Measurements from ENCODE around the gene MYCBP2.

Gene MYCBP2

DNA sequence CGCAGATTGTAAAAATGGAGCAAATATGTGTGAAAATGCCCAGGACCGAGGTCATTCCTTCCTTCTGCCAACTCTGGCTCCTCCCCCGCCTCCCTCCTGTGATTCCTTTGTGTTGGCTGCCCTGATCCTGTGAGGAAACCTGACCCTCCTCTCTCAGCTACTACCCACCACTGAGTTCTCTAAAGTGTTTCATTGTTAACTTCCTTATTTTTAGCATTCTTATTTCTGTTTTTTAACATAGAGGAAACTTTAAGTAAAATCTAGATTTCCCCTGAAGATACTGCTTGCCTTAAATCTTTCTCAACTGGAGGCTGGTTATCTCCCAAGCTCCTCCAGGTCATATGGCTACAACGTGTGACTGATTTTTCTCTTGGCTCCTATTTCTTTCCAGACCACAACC, 278.2 kb downstream of the MYCBP2 start:
- Histone ChIP-seq H2BK15ac (ENCODE audit: low read depth, poor library complexity, severe bottlenecking) (no peak overlapping the region), H3K14ac (ENCODE audit: low read length in 2 of 2) (no peak overlapping the region), H3K9ac (ENCODE audit: low read length) (no peak overlapping the region), H2AFZ (ENCODE audit: low read depth, low read length) (no peak overlapping the region), H2BK12ac (ENCODE audit: low read length in 2 of 2) (no peak overlapping the region), H3K4me2 (ENCODE audit: low read length, poor library complexity, severe bottlenecking) (no peak overlapping the region), H3K23ac (ENCODE audit: low read length in 2 of 2) (no peak overlapping the region), H3K4ac (ENCODE audit: low read depth in 1 of 2, low read length in 2 of 2) (no peak overlapping the region), H2BK5ac (ENCODE audit: low read depth, low read length, poor library complexity, severe bottlenecking) (no peak overlapping the region), H3K27ac (ENCODE audit: low read length, poor library complexity, severe bottlenecking) (no peak overlapping the region), H2AK5ac (ENCODE audit: low read length, severe bottlenecking) (no peak overlapping the region), H4K91ac (ENCODE audit: low read length) (no peak overlapping the region), H3K4me3 (ENCODE audit: insufficient read depth in 1 of 2, low read depth in 1 of 2, low read length in 2 of 2) (no peak overlapping the region), H3K27me3 (ENCODE audit: control insufficient read depth in 1 of 2, insufficient read depth in 1 of 2, low read length in 2 of 2) (no peaks in the 10 kb centered on the region), H3K79me1 (replicated peaks; ENCODE audit: low read length, poor library complexity, severe bottlenecking) (no peaks in the 10 kb centered on the region), H4K8ac (ENCODE audit: low read length) (no peak overlapping the region), H3K9me3 (ENCODE audit: control insufficient read depth, low read length) (no peaks in the 10 kb centered on the region), H2BK120ac (ENCODE audit: low read depth, low read length) (no peak overlapping the region), H3K4me1 (ENCODE audit: control insufficient read depth, insufficient read depth, low read depth, low read length) (no peaks in the 10 kb centered on the region), H3K18ac (ENCODE audit: low read depth in 1 of 2, low read length in 2 of 2) (no peak overlapping the region), H3K36me3 (ENCODE audit: control insufficient read depth in 1 of 2, insufficient read depth in 2 of 2, low read depth in 1 of 2, low read length in 2 of 2) (peaks cover 14 to 90% of the 10 kb centered on the region in 2 experiments)
- WGBS = 72% methylated on average over 4 of the region's 4 CpGs
- DNase-seq = no peak

DNA sequence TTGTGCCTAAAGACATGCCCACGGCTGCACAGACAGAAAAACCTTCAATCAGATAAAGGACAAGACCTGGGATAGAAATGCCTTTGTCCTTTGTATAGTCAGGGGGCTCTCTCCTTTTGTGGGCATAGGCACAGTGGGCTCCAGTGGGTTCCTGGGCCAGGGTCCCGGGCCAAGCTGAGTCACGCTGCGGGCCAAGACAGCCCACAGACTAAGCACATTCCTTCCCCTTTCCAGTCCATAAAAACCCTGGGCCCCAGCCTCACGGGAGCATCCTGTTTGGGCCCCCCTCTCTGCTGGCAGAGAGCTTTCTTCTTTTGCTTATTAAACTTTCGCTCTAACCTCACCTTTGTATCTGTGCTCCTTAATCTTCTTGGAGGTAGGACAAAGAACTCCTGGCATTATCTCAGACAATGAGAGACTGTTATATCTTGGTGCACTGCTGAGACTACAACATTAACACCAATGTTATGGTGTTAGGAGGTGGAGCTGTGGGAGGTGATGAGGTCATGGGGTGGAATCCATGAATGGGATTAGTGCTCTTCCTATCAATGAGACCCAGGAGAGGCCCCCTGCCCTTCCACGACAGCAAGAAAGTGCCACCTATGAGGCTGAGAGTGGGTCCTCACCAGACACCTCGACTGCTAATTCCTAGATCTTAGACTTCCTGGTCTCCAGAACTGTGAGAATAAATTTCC, 279.1 kb downstream of the MYCBP2 start:
- no peak overlapping the region for H2AFZ ChIP-seq (ENCODE audit: low read depth, low read length)
- no peak overlapping the region for H4K91ac ChIP-seq (ENCODE audit: low read length)
- 70% methylated on average over 8 of the region's 8 CpGs for WGBS

DNA sequence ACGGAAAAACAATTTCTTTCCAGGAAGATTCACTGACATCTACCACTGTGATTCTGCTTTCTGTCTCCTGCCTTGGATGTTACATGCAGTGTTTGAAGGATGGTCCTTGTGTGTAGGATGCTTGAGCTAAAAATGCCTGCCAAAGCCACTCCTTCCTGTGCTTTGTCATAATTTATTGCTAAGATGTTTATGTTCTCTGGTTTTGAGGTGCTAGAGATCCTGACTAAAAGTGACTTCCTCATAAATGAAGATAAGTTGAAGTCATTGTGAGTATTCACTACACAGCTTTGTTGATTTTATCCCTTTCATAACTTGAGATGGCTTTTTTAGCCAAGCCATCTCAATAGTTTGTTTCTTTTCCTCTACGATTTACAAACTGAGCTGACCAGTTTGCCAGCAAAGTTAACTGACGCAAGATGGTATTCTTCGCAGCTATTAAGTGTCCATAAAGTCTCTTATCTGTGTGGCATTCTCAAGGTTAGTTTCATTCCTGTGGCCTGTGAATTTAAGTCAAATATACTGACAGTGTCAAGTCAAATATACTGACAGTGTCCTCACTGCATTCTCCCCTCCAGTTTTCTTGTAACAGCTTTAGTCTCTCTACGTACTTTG, 284.2 kb downstream of the MYCBP2 start:
- no peak overlapping the region for H3K4ac ChIP-seq (ENCODE audit: low read depth in 1 of 2, low read length in 2 of 2)
- H4K91ac ChIP-seq (ENCODE audit: low read length) = no peak overlapping the region
- H2BK12ac ChIP-seq (ENCODE audit: low read length in 2 of 2) = no peak overlapping the region
- no peak overlapping the region for H3K4me2 ChIP-seq (ENCODE audit: low read length, poor library complexity, severe bottlenecking)
- H3K14ac ChIP-seq (ENCODE audit: low read length in 2 of 2) = no peak overlapping the region
- H3K23ac ChIP-seq (ENCODE audit: low read length in 2 of 2) = no peak overlapping the region
- H2BK5ac ChIP-seq (ENCODE audit: low read depth, low read length, poor library complexity, severe bottlenecking) = no peak overlapping the region
- no peak overlapping the region for H4K8ac ChIP-seq (ENCODE audit: low read length)
- no peaks in the 10 kb centered on the region for H3K79me1 ChIP-seq (replicated peaks; ENCODE audit: low read length, poor library complexity, severe bottlenecking)
- no peaks in the 10 kb centered on the region for H3K27me3 ChIP-seq (ENCODE audit: control insufficient read depth in 1 of 2, insufficient read depth in 1 of 2, low read length in 2 of 2)
- no peaks in the 10 kb centered on the region for H3K9me3 ChIP-seq (ENCODE audit: control insufficient read depth, low read length)
- H2BK120ac ChIP-seq (ENCODE audit: low read depth, low read length) = no peak overlapping the region
- no peak overlapping the region for H3K9ac ChIP-seq (ENCODE audit: low read length)
- no peak overlapping the region for H2AK5ac ChIP-seq (ENCODE audit: low read length, severe bottlenecking)
- H3K4me1 ChIP-seq (ENCODE audit: control insufficient read depth, insufficient read depth, low read depth, low read length) = no peaks in the 10 kb centered on the region
- H3K4me3 ChIP-seq (ENCODE audit: insufficient read depth in 1 of 2, low read depth in 1 of 2, low read length in 2 of 2) = no peak overlapping the region
- no peak overlapping the region for H3K18ac ChIP-seq (ENCODE audit: low read depth in 1 of 2, low read length in 2 of 2)
- no peak overlapping the region for H2AFZ ChIP-seq (ENCODE audit: low read depth, low read length)
- DNase-seq = peak; percentile 62
- no peak overlapping the region for H2BK15ac ChIP-seq (ENCODE audit: low read depth, poor library complexity, severe bottlenecking)
- 32% methylated on average over 5 of the region's 5 CpGs for WGBS
- H3K36me3 ChIP-seq (ENCODE audit: control insufficient read depth in 1 of 2, insufficient read depth in 2 of 2, low read depth in 1 of 2, low read length in 2 of 2) = peaks cover 9 to 37% of the 10 kb centered on the region in 2 experiments
- no peak overlapping the region for H3K27ac ChIP-seq (ENCODE audit: low read length, poor library complexity, severe bottlenecking)

More for the DNA sequence above, 279.1 kb downstream of the MYCBP2 start:
- Histone ChIP-seq H3K4me3 (ENCODE audit: insufficient read depth in 1 of 2, low read depth in 1 of 2, low read length in 2 of 2) (no peak overlapping the region), H2BK120ac (ENCODE audit: low read depth, low read length) (no peak overlapping the region), H3K27ac (ENCODE audit: low read length, poor library complexity, severe bottlenecking) (no peak overlapping the region), H3K4me2 (ENCODE audit: low read length, poor library complexity, severe bottlenecking) (no peak overlapping the region), H2BK12ac (ENCODE audit: low read length in 2 of 2) (no peak overlapping the region), H2AK5ac (ENCODE audit: low read length, severe bottlenecking) (no peak overlapping the region), H3K4ac (ENCODE audit: low read depth in 1 of 2, low read length in 2 of 2) (no peak overlapping the region), H4K8ac (ENCODE audit: low read length) (no peak overlapping the region), H3K9me3 (ENCODE audit: control insufficient read depth, low read length) (no peaks in the 10 kb centered on the region), H3K36me3 (ENCODE audit: control insufficient read depth in 1 of 2, insufficient read depth in 2 of 2, low read depth in 1 of 2, low read length in 2 of 2) (peaks cover 14 to 84% of the 10 kb centered on the region in 2 experiments), H3K23ac (ENCODE audit: low read length in 2 of 2) (no peak overlapping the region), H3K4me1 (ENCODE audit: control insufficient read depth, insufficient read depth, low read depth, low read length) (no peaks in the 10 kb centered on the region), H3K79me1 (replicated peaks; ENCODE audit: low read length, poor library complexity, severe bottlenecking) (no peaks in the 10 kb centered on the region), H3K14ac (ENCODE audit: low read length in 2 of 2) (no peak overlapping the region), H2BK5ac (ENCODE audit: low read depth, low read length, poor library complexity, severe bottlenecking) (no peak overlapping the region), H3K18ac (ENCODE audit: low read depth in 1 of 2, low read length in 2 of 2) (no peak overlapping the region), H2BK15ac (ENCODE audit: low read depth, poor library complexity, severe bottlenecking) (no peak overlapping the region), H3K9ac (ENCODE audit: low read length) (no peak overlapping the region), H3K27me3 (ENCODE audit: control insufficient read depth in 1 of 2, insufficient read depth in 1 of 2, low read length in 2 of 2) (no peaks in the 10 kb centered on the region)
- no peak for DNase-seq

DNA sequence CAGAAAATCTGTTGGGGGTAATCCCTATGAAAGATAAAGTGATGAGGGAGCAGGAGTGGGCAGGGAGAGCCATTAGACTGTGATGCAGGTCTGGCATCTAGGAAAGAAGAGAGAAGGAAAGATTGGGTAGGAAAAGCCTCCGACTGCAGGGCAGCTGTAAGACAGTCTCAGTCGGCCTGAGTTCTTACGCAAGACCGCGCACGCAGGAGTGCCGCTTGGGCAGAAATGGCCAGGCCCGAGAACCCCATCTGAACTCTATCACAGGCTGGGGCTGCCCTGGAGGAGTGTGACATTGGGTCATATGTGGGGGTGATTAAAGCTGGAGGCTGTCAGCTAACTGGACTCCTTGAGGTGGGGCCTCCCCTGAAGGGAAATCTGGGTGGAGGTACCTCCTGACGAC, 286.1 kb downstream of the MYCBP2 start:
- no peak overlapping the region for H4K8ac ChIP-seq (ENCODE audit: low read length)
- no peak overlapping the region for H3K4me3 ChIP-seq (ENCODE audit: insufficient read depth in 1 of 2, low read depth in 1 of 2, low read length in 2 of 2)
- no peak for DNase-seq
- no peak overlapping the region for H3K4me2 ChIP-seq (ENCODE audit: low read length, poor library complexity, severe bottlenecking)
- 96% methylated on average over 9 of the region's 9 CpGs for WGBS
- no peaks in the 10 kb centered on the region for H3K27me3 ChIP-seq (ENCODE audit: control insufficient read depth in 1 of 2, insufficient read depth in 1 of 2, low read length in 2 of 2)
- no peak overlapping the region for H2AFZ ChIP-seq (ENCODE audit: low read depth, low read length)
- no peak overlapping the region for H2BK5ac ChIP-seq (ENCODE audit: low read depth, low read length, poor library complexity, severe bottlenecking)
- H2BK15ac ChIP-seq (ENCODE audit: low read depth, poor library complexity, severe bottlenecking) = no peak overlapping the region
- H2AK5ac ChIP-seq (ENCODE audit: low read length, severe bottlenecking) = no peak overlapping the region
- H3K9me3 ChIP-seq (ENCODE audit: control insufficient read depth, low read length) = no peaks in the 10 kb centered on the region
- H3K9ac ChIP-seq (ENCODE audit: low read length) = no peak overlapping the region
- H3K36me3 ChIP-seq (ENCODE audit: control insufficient read depth in 1 of 2, insufficient read depth in 2 of 2, low read depth in 1 of 2, low read length in 2 of 2) = peaks cover 3 to 22% of the 10 kb centered on the region in 2 experiments
- H3K18ac ChIP-seq (ENCODE audit: low read depth in 1 of 2, low read length in 2 of 2) = no peak overlapping the region
- no peaks in the 10 kb centered on the region for H3K4me1 ChIP-seq (ENCODE audit: control insufficient read depth, insufficient read depth, low read depth, low read length)
- H3K27ac ChIP-seq (ENCODE audit: low read length, poor library complexity, severe bottlenecking) = no peak overlapping the region
- H3K14ac ChIP-seq (ENCODE audit: low read length in 2 of 2) = no peak overlapping the region
- no peak overlapping the region for H2BK12ac ChIP-seq (ENCODE audit: low read length in 2 of 2)
- no peak overlapping the region for H3K4ac ChIP-seq (ENCODE audit: low read depth in 1 of 2, low read length in 2 of 2)
- H3K79me1 ChIP-seq (replicated peaks; ENCODE audit: low read length, poor library complexity, severe bottlenecking) = no peaks in the 10 kb centered on the region
- H3K23ac ChIP-seq (ENCODE audit: low read length in 2 of 2) = no peak overlapping the region
- H2BK120ac ChIP-seq (ENCODE audit: low read depth, low read length) = no peak overlapping the region
- H4K91ac ChIP-seq (ENCODE audit: low read length) = no peak overlapping the region
